NCI-H2029 treated with DMSO at 0.1 percent for 48 hours (cell line): ENCODE measurements around the gene CD151.

ENCODE experiments used
- DNase-seq: peaks from one replicate; lab custom pipeline; 2025; lab: John Stamatoyannopoulos, UW

Gene CD151

DNA sequence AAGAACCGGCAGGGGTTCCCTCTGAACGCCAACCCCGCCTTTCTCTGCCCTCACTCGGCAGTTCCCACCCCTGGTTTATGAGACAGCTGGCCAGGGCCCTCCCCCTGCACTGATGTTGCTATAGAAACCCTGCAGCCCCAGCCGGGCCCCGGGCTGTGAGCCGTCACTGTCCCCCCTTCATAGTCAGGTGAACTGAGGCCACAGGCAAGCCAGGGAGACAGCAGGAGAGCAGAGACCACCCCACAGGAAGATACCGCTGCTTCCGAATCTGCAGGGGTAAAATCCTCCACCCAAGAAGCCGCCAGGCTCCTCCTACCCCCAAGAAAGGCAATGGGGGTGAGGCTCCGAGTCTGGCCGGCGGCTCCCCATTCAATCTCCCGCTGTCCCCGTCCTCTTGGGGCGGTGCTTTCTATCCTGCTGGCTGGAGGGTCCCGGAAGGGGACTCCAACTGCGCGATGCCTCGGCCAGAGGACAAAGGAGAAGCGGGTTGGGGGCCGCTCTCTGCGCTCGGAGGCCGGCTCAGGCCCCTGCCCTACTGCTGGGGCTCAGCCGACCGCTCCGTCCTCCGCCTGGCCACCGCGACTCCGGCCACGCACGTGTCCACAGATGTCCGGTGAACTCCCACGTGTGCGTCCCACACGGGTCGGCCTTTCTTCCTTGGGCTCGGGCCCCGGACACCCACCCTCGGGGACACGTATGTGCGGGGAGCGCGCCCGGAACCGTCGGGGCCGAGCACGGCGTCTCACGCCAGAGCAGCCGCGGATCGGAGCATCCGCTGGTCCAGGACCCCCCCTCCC lies 35.3 kb upstream of the CD151 start:
- DNase-seq, result peak; percentile 32

DNA sequence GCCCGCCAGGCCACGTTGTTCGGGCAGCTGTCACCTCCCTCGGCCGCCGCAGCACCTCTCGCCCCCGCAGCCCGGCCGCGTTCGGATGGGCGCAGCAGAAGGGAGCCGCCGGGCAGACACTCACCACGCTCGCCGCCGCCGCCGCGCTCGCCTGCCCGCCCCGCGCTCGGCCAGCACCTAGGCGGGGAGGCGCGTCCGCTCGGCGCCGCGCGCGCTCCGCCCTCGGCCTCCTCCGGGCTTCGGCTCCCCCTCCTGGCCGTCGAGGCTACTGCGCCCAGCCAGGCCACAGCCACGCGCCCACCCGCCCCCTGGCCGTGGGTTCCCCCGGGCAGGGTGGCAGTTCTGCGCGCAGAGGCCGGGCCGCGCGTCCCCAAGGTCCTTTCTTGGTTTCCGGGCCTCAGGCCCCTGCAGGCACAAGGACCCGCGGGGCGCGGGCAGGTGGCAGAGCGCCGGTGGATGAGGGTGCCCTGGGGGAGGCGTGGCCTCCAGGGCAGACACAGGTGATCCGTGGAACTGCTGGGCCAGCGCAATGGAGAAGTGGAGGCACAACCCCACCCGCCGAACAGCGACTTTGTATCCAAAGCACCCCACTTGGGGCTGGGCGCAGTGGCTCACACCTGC lies 34.5 kb upstream of the CD151 start, which contains the start of gene SLC25A22:
TSS of gene SLC25A22 (minus strand) at position 189 of the 621 bp plus-strand sequence. CDS start 3,275 bp downstream, outside the sequence.
- DNase-seq, result peak; percentile 29

DNA sequence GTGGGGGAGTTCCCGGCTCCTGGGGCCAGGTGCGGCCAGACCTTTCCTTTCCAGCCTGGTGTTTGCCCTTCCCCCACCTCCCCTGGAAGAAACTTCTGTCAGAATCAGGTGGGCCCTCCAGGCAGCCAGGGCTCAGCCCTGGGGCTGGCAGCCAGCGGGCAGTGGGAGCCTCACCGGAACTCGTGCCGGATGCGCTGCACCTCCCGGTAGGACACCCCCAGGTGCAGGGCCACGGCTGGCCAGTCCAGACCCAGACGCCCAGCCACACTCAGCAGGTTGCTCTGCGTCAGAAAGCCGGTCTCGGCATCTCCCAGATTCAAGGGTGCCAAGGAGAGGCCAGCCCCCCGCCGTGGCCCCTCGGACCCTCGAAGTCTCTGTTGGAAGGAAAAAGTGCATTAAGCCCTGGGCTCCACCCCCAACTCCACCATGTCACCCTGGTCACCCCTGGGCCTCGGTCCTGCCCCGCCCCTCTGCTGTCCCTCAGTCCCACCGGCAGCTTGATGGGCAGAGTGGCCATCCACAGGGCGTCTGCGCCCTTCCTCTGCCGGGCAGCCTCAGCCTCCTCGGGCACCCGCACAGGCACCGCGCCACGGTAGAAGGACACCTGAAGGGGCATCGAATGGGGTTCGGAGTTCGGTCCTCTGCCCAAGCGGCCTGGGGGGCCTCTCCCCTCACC lies 33.0 kb upstream of the CD151 start:
- DNase-seq, result no peak

DNA sequence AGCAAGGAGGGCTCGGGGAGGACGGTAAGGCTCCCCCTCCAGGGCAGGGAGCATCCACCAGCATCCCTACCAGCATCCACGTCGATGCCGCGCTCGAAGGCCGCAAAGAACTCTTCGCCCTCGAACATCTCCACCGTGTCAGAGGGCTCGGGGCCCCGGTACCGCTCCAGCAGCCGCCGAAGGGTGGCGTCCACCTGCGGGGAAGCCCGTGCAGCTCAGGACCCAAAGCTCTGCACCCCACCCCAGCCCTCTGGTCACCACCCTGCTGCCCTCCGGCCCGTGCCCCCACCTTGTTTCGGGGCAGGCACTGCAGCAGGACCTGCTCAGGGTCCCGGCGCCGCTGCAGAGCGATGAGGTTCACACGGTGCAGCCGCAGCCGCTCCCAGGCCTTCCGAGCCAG lies 32.3 kb upstream of the CD151 start:
- no peak for DNase-seq

DNA sequence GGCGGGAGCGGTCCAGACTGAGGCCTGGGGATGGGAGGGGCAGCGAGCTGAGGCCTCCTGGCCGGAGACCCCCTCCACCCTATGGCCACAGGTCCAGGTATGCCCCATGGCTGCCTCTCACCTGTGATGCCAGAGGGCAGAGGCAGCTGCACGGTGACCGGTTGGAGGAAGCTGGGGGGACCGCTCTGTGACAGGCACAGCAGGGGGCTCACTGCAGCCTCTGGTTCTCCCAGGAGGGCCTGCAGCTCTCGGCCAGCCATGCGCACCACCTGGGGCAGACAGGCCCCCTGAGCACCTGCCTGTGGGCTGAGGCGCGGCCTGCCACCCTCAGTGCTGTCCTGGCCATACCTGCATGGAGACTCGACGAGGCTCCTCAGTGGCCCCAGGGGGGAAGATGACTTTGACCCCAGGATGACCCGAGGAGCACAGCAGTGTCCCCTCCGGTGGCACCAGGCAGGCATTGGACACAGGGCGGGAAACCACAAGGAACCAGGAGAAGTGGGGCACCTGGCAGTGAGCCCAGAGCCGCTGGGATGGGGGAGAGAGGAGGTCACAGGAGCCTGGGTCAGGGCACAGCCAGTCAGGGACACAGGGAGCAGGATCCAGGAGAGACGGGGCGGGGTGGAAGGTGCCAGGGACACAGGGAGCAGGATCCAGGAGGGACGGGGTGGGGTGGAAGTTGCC lies 31.5 kb upstream of the CD151 start:
- DNase-seq, result no peak

DNA sequence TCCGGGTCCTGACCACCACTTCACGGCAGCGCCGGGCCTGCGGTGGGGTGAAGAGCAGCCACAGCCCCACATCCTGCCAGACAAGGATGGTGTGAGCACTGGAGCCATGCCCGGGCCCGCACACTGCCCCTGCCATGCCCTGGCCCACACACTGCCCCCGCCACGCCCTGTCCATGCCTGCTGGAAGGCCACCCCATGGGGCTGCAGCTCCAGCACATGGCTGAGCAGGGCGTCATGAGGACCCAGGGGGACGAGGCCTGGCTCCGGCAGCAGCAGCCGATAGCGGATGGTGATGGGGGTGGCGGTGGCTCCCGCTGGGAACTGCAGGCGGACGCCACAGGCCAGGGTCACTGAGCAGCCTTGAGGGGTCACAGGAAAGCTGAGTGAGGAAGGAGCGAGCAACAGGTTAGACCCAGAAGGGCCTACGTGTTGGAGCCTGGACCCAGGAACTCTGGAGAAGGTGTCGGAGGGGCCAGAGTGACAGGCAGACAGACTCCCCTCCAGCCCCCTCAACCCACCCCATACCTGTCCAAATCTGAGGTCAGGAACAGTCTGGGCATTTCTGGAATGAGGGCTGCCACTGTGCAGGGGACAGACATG lies 30.6 kb upstream of the CD151 start:
- no peak for DNase-seq

DNA sequence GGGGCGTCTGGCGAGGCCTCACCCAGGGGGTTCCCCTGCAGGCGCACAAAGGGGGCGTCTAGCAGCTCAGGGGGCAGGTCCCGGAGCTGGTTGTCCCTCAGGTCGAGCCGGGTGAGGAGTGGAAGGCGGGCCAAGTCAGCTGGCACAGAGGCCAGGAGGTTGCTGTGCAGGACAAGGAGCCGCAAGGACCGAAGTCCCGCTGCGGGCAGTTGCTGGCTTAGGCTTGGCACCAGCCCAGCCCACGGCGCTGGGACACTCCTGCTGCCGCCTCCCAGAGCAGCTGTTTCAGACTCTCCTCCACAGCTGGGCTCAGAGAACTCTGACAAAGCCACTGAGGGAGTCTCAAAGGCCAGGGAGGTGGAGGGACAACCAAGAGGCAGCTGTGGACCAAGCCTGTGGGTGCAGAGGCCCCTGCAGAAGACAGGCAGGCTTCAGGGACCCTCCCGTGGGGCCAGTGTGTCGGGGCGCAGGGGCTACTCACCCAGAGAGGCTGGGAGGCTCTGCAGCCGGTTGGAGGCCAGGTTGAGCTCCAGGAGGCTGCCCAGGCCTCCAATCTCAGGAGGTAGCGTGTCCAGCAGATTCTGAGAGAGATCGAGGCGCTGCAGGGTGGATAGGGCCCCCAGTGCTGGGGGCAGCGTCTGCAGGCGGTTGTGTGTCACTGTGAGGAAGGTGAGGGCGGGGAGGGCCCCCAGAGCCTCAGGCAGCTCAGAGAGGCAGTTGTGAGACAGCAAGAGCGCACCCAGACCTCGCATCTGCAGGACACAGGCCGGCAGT lies 29.9 kb upstream of the CD151 start:
- no peak for DNase-seq

DNA sequence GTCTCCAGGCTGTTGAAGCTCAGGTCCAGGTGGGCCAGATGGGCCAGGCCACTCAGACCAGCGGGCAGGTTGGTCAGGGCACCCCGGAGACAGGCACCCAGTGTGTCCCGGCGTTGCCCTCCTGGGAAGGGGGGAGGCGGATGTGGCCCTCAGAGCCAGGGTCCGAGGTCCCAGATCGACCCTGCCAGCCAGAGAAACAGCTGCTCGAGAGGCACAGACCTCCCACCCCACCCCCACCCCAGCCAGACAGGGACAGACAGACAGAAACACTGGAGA lies 29.3 kb upstream of the CD151 start:
- DNase-seq, result no peak

DNA sequence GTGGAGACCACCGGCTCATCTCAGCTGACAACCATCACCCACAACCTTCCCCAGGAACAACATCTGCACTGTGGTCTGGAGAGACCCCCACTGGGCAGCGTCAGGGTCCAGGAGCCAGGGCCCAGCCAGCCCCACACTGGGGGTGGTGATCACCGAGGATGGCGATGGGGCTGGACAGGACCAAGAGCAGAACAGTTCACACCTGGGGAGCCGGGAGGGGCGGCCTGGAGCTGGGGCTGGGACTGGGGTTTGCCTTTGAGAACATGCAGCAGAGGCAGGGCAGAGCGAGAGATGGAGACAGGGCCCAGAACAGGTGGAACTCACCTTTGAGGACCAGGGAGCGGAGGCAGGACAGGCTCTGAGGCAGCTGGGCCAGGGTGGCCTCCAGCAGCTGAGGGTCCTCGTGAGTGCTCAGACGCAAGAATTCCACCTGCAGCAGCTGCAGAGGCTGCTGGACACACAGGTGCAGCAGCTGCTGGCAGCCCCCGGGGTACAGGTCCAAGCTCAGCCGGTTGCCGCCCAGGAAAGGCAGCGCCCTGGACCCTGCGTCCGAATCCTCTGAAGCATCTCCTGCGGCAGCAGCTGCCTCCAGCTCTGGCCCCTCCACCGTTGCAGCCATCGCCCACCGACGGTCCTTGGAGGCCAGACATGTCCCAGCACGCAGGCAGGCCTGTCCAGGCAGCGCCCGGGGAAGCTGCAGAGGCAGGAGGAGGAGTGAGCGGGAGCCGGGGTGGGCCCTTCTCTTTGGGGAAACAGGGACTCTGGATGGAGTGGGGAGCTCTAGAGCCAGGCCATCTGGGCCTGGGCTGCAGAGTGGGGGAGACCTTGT lies 28.8 kb upstream of the CD151 start:
- no peak for DNase-seq

DNA sequence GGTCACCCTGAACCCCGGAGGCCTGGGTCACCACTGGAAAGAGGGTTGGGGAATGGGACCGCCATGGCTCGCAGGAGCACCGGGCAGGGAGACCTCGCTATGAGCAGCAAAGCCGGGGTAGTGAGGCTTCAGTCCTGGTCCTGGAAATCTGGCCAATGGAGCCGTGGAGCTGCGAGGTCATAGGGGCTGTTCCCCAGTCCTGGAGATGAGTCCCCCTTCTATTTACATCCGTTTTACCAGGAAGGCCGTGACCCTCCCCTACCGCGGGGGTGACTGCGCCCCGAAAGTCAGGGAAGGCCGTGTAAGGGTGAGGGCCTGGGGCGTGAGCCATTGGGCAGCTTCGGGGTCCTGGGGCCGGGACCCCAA lies 28.2 kb upstream of the CD151 start:
- DNase-seq, result no peak

DNA sequence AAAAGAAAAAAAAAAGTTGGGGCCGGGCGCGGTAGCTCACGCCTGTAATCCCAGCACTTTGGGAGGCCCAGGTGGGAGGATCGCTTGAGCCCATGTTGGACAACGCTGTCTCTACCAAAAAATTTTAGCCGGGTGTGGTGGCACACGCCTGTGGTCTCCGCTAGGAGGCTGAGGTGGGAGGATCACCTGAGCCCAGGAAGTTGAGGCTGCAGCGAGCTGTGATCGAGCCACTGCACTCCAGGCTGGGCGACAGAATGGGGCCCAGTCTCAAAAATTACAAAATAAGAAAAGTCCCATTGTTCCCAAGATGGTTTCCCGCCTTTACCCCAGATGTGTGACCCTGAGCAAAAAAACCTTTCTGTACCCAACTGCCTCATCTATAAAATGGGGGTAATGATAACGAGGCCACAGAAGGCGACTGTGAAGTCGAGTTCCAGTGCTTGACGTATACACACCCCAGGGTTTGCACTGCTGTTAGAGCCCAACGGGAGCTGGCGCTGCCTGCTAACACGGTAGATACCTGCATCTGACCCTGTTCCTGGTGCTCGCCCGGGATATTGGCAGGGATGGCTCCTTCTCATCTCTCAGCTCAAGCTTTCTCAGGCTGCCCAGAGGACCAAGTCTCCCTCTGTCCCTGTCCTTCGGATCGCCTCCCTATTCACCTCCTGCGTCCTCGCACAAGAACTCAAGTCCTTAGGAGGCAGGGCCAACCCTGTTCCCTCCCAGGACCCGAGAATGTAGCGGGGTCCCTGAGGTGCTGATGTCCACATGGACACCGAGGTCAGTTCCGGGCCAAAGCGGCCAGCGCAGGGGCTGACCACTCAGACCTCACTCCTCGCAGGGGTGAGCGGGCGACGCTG lies 24.1 kb upstream of the CD151 start:
- no peak for DNase-seq

DNA sequence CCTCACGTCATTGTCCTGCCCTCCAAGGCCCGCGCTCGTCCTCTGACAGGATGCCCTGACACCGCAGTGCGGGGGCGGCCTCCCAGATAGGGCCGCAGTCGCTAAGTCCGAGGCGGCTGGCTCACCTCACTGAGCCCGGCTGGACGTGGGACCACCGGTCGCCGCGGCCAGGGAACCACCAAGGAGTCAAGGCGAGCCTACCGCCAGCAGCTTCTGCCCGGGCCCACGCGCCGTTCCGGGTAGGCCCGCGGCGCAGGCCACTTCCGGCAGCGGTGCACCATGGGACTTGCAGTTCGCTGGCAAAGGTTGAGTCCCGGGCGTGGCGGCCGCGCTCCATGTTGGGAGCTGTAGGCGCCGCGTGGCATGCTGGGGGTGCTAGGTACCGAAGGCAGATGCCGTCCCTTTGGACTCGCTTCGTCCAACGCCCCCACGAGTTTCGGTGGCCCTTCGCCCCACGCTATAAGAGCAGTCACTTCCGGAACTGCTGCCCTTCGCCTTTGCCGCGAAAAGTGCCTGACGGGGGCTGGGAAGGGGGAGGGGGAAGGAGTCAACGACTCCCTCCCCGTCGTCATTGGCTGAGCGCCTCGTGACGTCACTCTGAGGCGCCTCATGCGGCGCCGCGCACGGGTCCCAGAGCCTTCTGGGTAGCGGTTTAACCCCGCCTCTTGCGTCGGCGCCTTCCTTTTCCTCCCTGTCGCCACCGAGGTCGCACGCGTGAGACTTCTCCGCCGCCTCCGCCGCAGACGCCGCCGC lies 23.3 kb upstream of the CD151 start, which contains the start of gene RPLP2:
TSS of gene RPLP2 (plus strand) at position 681 of the 753 bp plus-strand sequence. CDS start 268 bp downstream, outside the sequence.
- DNase-seq, result peak; percentile 84

DNA sequence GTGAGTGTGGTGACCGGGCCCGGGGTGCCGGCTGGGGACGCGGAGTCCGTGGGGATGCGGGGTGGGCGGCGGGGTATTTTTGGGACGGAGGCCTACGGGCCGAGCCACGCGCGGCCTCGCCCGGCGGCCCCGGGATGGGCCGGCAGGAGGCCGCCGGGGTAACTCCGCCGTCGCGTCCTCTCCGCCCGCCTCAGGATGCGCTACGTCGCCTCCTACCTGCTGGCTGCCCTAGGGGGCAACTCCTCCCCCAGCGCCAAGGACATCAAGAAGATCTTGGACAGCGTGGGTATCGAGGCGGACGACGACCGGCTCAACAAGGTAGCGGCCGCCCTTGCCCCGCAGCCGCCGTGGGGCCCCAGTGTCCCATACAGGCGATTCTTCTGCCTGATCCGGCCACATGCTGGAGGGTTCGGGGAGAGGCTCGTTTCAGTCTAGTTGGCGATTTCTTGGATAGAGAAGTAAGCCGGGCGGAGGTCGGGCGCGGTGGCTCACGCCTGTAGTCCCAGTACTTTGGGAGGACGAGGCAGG lies 22.6 kb upstream of the CD151 start:
- DNase-seq, result no peak

DNA sequence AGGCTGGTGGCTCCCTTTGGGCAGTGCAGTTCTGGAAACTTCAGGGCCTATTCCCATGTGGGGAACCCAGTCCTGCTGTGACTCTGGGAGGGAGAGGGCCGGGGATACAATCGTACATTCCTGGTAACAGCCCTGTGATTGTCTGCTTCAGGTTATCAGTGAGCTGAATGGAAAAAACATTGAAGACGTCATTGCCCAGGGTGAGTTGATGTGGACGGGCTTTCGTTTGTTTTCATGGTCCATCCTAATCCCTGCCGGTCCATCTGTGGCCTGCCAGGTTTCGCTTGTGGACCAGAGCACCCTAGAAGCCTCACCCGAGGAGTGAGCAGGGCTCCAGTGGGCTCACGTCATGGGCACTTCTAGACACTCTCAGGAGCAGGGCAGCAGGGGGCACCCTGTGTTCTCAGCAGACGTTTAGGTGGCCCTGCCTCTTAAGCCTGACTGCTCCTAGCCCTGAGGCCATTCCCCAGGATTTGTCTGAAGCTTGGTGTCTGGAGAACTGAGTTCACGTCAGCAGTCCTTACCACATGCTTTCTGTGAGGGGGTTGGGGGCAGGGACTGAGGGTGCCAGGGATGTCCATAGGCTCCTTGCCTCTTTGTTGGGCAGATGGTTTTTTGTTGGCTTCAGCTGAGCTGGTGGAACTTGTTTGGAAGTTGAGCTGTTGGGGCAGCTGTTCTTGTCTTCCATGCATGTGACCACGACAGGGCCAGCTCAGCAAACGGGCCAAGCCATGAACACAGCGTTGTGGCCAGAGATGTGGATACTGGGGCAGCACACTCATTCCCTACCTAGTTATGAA lies 21.1 kb upstream of the CD151 start:
- no peak for DNase-seq

DNA sequence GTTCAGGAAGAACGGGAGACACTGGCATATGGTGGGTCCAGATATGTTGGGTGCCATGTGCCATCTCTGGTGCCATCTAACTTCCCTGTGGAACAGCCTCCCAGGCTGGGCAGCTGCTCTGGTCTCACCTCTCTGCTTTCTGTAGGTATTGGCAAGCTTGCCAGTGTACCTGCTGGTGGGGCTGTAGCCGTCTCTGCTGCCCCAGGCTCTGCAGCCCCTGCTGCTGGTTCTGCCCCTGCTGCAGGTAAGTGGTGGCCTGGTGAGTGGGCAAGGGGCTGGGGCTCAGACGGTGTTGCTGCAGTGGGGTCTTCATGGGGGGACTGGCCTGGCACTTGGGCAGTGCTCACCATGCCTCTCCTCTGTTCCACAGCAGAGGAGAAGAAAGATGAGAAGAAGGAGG lies 20.4 kb upstream of the CD151 start:
- no peak for DNase-seq

DNA sequence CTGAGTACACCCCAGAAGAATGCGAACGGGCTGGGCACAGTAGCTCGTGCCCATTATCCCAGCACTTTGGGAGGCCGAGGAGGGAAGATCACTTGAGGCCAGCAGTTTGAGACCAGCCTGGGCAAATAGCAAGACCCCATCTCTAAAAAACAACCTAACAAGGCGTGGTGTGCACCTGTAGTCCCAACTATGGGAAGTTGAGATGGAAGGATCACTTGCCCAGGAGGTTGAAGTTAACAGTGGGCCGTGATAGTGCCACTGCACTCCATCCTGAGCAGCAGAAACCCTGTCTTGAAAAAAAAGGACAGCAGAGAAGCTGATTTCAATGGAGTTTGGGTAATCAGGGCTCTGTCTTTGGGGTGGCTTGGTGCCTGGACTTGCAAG lies 19.7 kb upstream of the CD151 start:
- no peak for DNase-seq

DNA sequence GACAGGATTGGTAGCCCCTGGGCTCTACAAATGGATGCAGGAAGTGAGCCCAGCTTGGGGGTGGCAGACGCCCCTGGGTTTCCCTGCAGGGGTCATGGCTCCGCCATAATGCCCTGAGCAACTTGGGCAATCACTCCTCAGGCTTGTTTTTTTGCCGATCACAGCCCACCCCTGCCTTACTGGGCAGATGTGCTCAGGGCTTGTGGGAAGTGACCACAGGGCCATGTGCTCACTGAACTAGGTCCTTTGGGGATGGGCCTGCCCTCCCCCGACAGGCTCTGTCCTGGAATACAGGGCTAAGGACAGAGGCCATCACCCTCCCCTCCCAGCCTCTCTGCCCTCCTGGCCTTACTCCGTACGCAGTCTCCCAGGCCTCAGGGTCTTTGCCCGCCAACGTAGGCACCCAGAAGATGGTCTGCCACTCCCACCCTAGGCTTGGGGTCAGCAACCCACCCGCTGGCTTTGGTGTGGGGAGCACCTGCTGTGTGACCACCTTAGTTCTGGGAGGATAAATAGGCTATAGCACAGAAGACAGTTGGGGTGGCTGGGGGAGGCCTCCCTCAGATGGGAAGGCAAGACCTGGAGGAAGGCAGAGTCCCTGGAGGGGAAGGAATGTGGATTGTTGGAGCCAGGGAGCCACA lies 19.2 kb upstream of the CD151 start:
- no peak for DNase-seq
